DND-41 (cell line): ENCODE measurements around the gene N4BP2L1.

Experiments
- ATAC-seq: fragments of 200-7000 bp; cut with Tn5 transposase; 3 replicates; pipeline ENCODE4 v1.9.1; 2021; ENCODE audit warnings: low read depth; ENCODE audit not compliant: insufficient read depth
- DNase-seq: peaks from one replicate; pipeline ENCODE4 v3.0.0-alpha.2; 2020
- H2AFZ ChIP-seq: 2 replicates; pipeline ENCODE4 v1.6.0; 2012; ENCODE audit warnings: low read depth, low read length
- H3K27ac ChIP-seq: 2 replicates; pipeline ENCODE4 v1.5.1; 2012; ENCODE audit warnings: low read length, inconsistent platforms
- H3K27me3 ChIP-seq: fragments of 200-600 bp; sonication (generic); 2 replicates; pipeline ENCODE4 v1.6.0; 2012; ENCODE audit warnings: low read length, mild to moderate bottlenecking, inconsistent platforms; ENCODE audit not compliant: insufficient read depth, poor library complexity
- H3K36me3 ChIP-seq: 2 replicates; pipeline ENCODE4 v1.5.1; 2012; ENCODE audit warnings: low read length, inconsistent platforms; ENCODE audit not compliant: insufficient read depth
- H3K4me1 ChIP-seq: 2 replicates; pipeline ENCODE4 v1.5.1; 2012; ENCODE audit warnings: mild to moderate bottlenecking, low read length; ENCODE audit not compliant: insufficient read depth
- H3K4me2 ChIP-seq: 2 replicates; pipeline ENCODE4 v1.6.0; 2012; ENCODE audit warnings: mild to moderate bottlenecking, moderate library complexity, low read length, inconsistent platforms; ENCODE audit not compliant: insufficient read depth
- H3K4me3 ChIP-seq, 2 experiments: fragments of 200-600 bp in 1 of 2; shearing (Covaris generic) in 1 of 2; 2 replicates each; pipeline ENCODE4 v1.5.1; 2012 to 2016; ENCODE audit warnings: inconsistent platforms in 2 of 2, low read length in 2 of 2, mild to moderate bottlenecking in 2 of 2, low read depth in 1 of 2, moderate library complexity in 1 of 2
- H3K79me2 ChIP-seq: 2 replicates; pipeline ENCODE4 v1.6.0; 2012; ENCODE audit warnings: low read length, inconsistent platforms; ENCODE audit not compliant: insufficient read depth
- H3K9ac ChIP-seq: 2 replicates; pipeline ENCODE4 v1.6.0; 2012; ENCODE audit warnings: low read depth, mild to moderate bottlenecking, inconsistent platforms, low read length, moderate library complexity
- H3K9me3 ChIP-seq: 2 replicates; pipeline ENCODE4 v1.5.1; 2012; ENCODE audit warnings: low read length, moderate library complexity, mild to moderate bottlenecking, inconsistent platforms; ENCODE audit not compliant: insufficient read depth, severe bottlenecking
- H4K20me1 ChIP-seq: 2 replicates; pipeline ENCODE4 v1.6.0; 2012; ENCODE audit warnings: low read length; ENCODE audit not compliant: insufficient read depth
- EZH2 ChIP-seq: IDR thresholded peaks from 3 replicates; pipeline ENCODE4 v1.6.1; 2012; ENCODE audit warnings: borderline replicate concordance, low read depth, mild to moderate bottlenecking, moderate library complexity, low read length, inconsistent platforms; ENCODE audit not compliant: severe bottlenecking
- TF ChIP-seq, protein P1 (sequence below): IDR thresholded peaks from 2 replicates; pipeline ENCODE4 v1.5.1; 2012; ENCODE audit warnings: borderline replicate concordance, low read length, moderate library complexity, mild to moderate bottlenecking; ENCODE audit not compliant: poor library complexity, severe bottlenecking; ENCODE audit errors: extremely low read depth

The N4BP2L1 gene

DNA sequence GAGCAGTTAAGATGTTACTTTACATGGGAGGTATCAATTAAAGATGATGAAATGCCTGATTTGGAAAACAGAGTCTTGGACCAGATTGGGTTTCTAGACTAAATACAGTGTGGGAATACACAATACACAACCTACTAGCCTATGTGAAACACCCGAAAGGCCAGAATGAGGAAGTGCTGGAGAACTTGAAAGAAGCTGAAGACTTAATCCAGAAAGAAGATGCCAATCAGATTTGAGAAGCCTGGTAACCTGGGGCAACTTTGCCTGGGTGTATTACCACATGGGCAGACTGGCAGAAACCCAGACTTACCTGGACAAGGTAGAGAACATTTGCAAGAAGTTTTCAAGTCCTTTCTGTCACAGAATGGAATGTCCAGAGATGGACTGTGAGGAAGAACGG lies 43.2 kb downstream of the N4BP2L1 start:
- H3K36me3 ChIP-seq: peaks cover 74% of the 10 kb centered on the region
- TF ChIP-seq EZH2: no peak
- TF ChIP-seq, protein P1, sequence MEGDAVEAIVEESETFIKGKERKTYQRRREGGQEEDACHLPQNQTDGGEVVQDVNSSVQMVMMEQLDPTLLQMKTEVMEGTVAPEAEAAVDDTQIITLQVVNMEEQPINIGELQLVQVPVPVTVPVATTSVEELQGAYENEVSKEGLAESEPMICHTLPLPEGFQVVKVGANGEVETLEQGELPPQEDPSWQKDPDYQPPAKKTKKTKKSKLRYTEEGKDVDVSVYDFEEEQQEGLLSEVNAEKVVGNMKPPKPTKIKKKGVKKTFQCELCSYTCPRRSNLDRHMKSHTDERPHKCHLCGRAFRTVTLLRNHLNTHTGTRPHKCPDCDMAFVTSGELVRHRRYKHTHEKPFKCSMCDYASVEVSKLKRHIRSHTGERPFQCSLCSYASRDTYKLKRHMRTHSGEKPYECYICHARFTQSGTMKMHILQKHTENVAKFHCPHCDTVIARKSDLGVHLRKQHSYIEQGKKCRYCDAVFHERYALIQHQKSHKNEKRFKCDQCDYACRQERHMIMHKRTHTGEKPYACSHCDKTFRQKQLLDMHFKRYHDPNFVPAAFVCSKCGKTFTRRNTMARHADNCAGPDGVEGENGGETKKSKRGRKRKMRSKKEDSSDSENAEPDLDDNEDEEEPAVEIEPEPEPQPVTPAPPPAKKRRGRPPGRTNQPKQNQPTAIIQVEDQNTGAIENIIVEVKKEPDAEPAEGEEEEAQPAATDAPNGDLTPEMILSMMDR: no peak
- no peak for ATAC-seq

DNA sequence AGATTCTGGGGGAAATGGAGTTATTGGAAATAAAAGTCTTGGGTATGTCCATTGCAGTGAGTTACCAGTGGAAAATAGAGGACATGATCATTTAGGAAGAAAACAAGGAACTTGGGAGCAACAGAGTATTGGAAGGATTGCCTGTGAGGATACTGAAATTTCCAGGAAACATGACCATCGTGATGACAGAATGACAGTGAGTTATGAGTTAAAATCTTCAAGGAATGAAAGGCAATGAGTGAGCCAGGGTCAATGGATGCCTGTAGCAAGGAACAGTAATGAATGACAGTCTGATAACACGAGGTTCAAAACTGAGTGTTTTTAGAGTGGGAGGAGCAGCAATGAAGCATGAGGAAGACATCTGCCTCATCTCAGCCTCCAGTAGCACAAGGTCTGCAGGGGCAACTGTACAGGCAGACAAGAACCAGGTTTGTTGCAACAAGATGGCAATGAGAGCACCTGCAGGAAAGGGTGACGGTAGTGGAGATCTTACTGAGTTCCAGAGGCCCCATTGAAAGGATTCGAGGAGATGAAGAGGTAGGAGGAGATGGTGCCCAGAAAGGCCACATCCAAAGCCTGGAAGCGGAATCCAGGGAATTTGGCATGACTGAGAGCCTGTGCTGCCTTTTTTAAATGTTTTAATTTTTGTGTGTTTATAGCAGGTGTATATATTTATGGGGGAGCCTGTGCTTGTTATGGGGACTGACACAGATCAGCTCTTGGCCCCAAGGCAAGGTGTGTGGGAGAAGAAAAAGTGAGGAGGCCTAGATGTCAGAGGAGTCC lies 43.9 kb downstream of the N4BP2L1 start:
- no peaks in the 10 kb centered on the region for H3K79me2 ChIP-seq
- no peak overlapping the region for H3K4me3 ChIP-seq
- peaks cover 76% of the 10 kb centered on the region for H3K36me3 ChIP-seq
- no peak overlapping the region for H3K9ac ChIP-seq
- no peak for ATAC-seq
- H4K20me1 ChIP-seq: no peaks in the 10 kb centered on the region
- H3K27me3 ChIP-seq: no peaks in the 10 kb centered on the region
- no peaks in the 10 kb centered on the region for H3K4me1 ChIP-seq
- no peak overlapping the region for H3K27ac ChIP-seq
- no peak overlapping the region for H3K4me2 ChIP-seq
- H2AFZ ChIP-seq: no peak overlapping the region
- H3K9me3 ChIP-seq: no peaks in the 10 kb centered on the region
- DNase-seq: no peak
- TF ChIP-seq, protein P1: no peak
- TF ChIP-seq EZH2: no peak

More for the DNA sequence above, 43.2 kb downstream of the N4BP2L1 start:
- Histone ChIP-seq H3K9ac (no peak overlapping the region), H2AFZ (no peak overlapping the region), H3K4me2 (no peak overlapping the region), H3K9me3 (no peaks in the 10 kb centered on the region), H4K20me1 (no peaks in the 10 kb centered on the region), H3K79me2 (no peaks in the 10 kb centered on the region), H3K27me3 (no peaks in the 10 kb centered on the region), H3K4me1 (peaks cover 3% of the 10 kb centered on the region), H3K27ac (no peak overlapping the region), H3K4me3 (no peak overlapping the region)
- DNase-seq: no peak

DNA sequence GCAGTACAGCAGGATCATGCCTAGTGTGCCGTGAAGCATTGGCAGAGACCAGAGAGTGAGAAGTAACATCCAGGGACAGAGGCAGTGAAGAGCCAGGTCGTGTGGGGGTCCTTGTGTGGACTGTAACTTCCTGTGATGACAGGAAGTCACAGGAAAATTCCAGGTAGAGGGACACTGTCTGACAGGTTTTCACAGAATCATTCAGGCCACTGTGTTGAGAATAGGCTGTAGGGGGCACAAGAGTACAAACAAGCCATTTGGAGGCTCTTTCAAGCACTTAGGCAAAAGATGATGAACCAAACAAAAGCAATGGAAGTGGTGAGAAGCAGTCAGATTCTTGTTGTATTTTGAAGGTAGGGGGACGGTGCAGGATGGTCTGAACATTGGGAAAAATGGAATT lies 46.4 kb downstream of the N4BP2L1 start:
- ATAC-seq (peak; percentile 56; the same call in 1 of the 3 replicates), DNase-seq (peak; percentile 9)
- Histone ChIP-seq H3K36me3 (peaks cover 92% of the 10 kb centered on the region), H2AFZ (no peak overlapping the region), H3K4me3 (no peak overlapping the region), H3K27ac (peak overlapping the region; percentile 28; the same call in 1 of the 2 replicates), H3K9ac (no peak overlapping the region), H3K27me3 (no peaks in the 10 kb centered on the region), H3K4me2 (no peak overlapping the region), H3K9me3 (no peaks in the 10 kb centered on the region), H4K20me1 (no peaks in the 10 kb centered on the region), H3K79me2 (no peaks in the 10 kb centered on the region), H3K4me1 (no peaks in the 10 kb centered on the region)
- TF ChIP-seq, protein P1: peak; percentile 58
- no peak for TF ChIP-seq EZH2
